Measurements from ENCODE around the gene AOX1.

DNA sequence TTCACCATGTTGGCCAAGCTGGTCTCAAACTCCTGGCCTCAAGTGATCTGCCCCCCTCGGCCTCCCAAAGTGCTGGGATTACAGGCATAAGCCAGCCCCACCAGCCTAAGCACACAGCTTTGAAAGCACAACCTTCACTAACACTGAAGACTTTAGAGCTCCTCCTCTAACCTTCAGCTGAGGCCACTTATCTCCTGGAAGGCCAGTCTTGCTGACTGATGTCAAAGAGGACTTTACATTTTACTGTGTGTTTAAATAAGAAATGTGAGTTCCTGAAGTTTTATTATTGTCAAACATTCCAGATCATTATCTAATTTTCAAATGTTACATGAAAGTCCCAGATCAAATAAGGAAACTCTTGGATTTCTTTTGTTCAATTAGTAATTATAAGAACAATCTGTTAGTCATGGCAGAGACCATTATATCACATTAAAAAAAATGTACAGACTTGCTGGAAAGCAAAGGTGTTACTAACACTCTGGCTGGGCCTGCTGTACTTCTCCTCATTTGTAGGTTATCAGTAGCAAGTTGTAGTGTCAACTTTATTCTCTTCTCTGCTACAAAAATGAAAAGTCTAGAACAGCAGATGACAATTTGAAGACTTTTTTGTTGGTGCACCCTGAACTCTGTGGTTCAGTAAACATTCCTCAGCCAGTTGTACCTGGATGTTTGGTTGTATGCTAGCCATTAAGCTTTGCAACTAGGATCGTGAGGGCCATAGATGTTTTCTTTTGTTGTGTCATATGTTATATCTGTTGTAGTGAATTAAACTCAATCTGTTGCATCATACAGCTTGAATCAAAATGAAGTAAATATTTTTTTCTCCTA lies 80.0 kb downstream of the AOX1 start:
- TF ChIP-seq CTCF (IDR thresholded peaks at IDR 0.05) (no peak), POLR2A (IDR thresholded peaks at IDR 0.05) (no peak)

All from prostate gland (tissue), 2 donors.